ENCODE measurements around the gene ICA1.
A peak's percentile ranks its signal among the peaks of the same experiment; 100 is the strongest.

The ICA1 gene

GRCh38 chr7:8226501-8226900 is 35.5 kb downstream of the ICA1 start:
- DNase-seq (ENCODE audit: low read depth): no peak
- no peak for TF ChIP-seq CTCF (IDR thresholded peaks at IDR 0.05; ENCODE audit: insufficient read depth, low read depth, low read length, missing control alignments)
- H3K4me3 ChIP-seq (ENCODE audit: low read length): no peak overlapping the region

GRCh38 chr7:8221567-8221966 is 40.4 kb downstream of the ICA1 start:
- DNase-seq (ENCODE audit: low read depth): no peak
- no peak overlapping the region for H3K4me3 ChIP-seq (ENCODE audit: low read length)
- TF ChIP-seq CTCF (IDR thresholded peaks at IDR 0.05; ENCODE audit: insufficient read depth, low read depth, low read length, missing control alignments): no peak

- no peak overlapping the region for H3K4me3 ChIP-seq (ENCODE audit: low read length)
- no peak for DNase-seq (ENCODE audit: low read depth)
- TF ChIP-seq CTCF (IDR thresholded peaks at IDR 0.05; ENCODE audit: insufficient read depth, low read depth, low read length, missing control alignments): no peak
These were observed 40.9 kb downstream of the ICA1 start for GRCh38 chr7:8221101-8221495.

GRCh38 chr7:8220376-8221100 is 41.4 kb downstream of the ICA1 start:
- DNase-seq (ENCODE audit: low read depth): no peak
- TF ChIP-seq CTCF (IDR thresholded peaks at IDR 0.05; ENCODE audit: insufficient read depth, low read depth, low read length, missing control alignments): no peak
- H3K4me3 ChIP-seq (ENCODE audit: low read length): no peak overlapping the region

GRCh38 chr7:8217200-8218068 is 44.5 kb downstream of the ICA1 start:
- peak; percentile 48 for TF ChIP-seq CTCF (IDR thresholded peaks at IDR 0.05; ENCODE audit: insufficient read depth, low read depth, low read length, missing control alignments)
- no peak overlapping the region for H3K4me3 ChIP-seq (ENCODE audit: low read length)
- DNase-seq (ENCODE audit: low read depth): peak; percentile 75

GRCh38 chr7:8216334-8216690 is 45.7 kb downstream of the ICA1 start:
- no peak for TF ChIP-seq CTCF (IDR thresholded peaks at IDR 0.05; ENCODE audit: insufficient read depth, low read depth, low read length, missing control alignments)
- no peak for DNase-seq (ENCODE audit: low read depth)
- H3K4me3 ChIP-seq (ENCODE audit: low read length): no peak overlapping the region

Data from epithelial cell of esophagus (primary cell).